Loucy (cell line): ENCODE results near the gene SPTB.

Experiments
- CTCF ChIP-seq: fragments of 200-600 bp; sonication (generic); conservative IDR thresholded peaks from 2 replicates; pipeline ENCODE4 v1.5.1; 2014; ENCODE audit warnings: mild to moderate bottlenecking, antibody characterized with exemption, low read length
- EZH2phosphoT487 ChIP-seq: fragments of 200-600 bp; IDR thresholded peaks from 2 replicates; pipeline ENCODE4 v1.6.1; 2018; ENCODE audit warnings: antibody characterized with exemption, mild to moderate bottlenecking, moderate library complexity, borderline replicate concordance

DNA sequence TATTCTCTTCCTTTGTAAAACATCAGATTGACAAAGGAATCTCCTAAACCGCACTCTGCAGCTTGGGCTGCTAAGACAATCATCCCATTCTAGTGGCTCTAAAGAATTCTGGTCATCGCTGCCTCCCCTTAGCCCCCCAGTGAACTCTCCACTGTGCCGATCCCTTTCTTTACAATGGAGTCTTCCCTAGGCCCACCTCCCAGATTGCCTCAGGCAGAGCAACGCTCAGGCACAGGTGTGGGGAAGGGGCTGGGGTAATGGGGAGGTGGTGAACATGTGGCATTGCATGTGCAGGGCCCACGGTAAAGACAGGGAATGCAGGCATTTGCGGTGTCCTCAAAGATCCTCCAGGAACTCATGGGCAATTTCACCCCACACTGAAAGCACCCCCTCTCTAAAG, 89.2 kb downstream of the SPTB start:
- TF ChIP-seq CTCF (no peak), EZH2phosphoT487 (no peak)
